Colon (tissue), 2 donors: ENCODE measurements around the gene RNF126.
"Not testable (repeated sequence)": the region's sequence is repeated elsewhere in the genome, so short reads cannot be mapped to it uniquely, and the experiment has no call there.

Experiments
- FAIRE-seq: peaks from 2 replicates; lab custom pipeline; 2012; peaks lifted over from hg19 to GRCh38; lab: Jason Lieb, UNC
- donor health status: control.
- donor health status: control.

Gene RNF126

GRCh38 chr19:646779-647565, 16.0 kb downstream of the RNF126 start:
- no peak for FAIRE-seq

GRCh38 chr19:645912-646778, 16.9 kb downstream of the RNF126 start:
- no peak for FAIRE-seq

GRCh38 chr19:644789-645188, 18.2 kb downstream of the RNF126 start:
- no peak for FAIRE-seq

GRCh38 chr19:644363-644762, 18.7 kb downstream of the RNF126 start:
- no peak for FAIRE-seq

GRCh38 chr19:643736-644135, 19.3 kb downstream of the RNF126 start:
- no peak for FAIRE-seq

GRCh38 chr19:642767-643727, 20.0 kb downstream of the RNF126 start:
- FAIRE-seq: no peak

- no peak for FAIRE-seq
These were observed 21.3 kb downstream of the RNF126 start for GRCh38 chr19:641702-642101.

- FAIRE-seq: no peak
These were observed 22.3 kb downstream of the RNF126 start for GRCh38 chr19:640606-641189.

GRCh38 chr19:640161-640558, 22.9 kb downstream of the RNF126 start:
- no peak for FAIRE-seq

GRCh38 chr19:639253-640160, 23.5 kb downstream of the RNF126 start, which contains the start of gene FGF22:
Gene FGF22, plus strand, starts transcription at chr19:639879. Its CDS starts 47 bp downstream, at chr19:639926.
- FAIRE-seq: no peak

GRCh38 chr19:638906-639252, 24.1 kb downstream of the RNF126 start:
- no peak for FAIRE-seq

GRCh38 chr19:634975-635652, 27.9 kb downstream of the RNF126 start:
- no peak for FAIRE-seq

- no peak for FAIRE-seq
These were observed 29.0 kb downstream of the RNF126 start for GRCh38 chr19:633786-634639.

GRCh38 chr19:633068-633785, 29.8 kb downstream of the RNF126 start, which contains the start of gene POLRMT:
Gene POLRMT, minus strand, starts transcription at chr19:633537. Its CDS starts 25 bp downstream, at chr19:633512.
- FAIRE-seq: no peak

- FAIRE-seq: no peak
These were observed 30.4 kb downstream of the RNF126 start for GRCh38 chr19:632579-633067.

GRCh38 chr19:629961-630714, 32.9 kb downstream of the RNF126 start:
- FAIRE-seq: no peak

GRCh38 chr19:629515-629914, 33.5 kb downstream of the RNF126 start:
- not testable (repeated sequence) for FAIRE-seq
